SK-N-SH treated with all-trans-retinoic acid at 6 μM for 48 hours (cell line): ENCODE results near the gene AVPR1B.

Experiments
- ATAC-seq: fragments of 200-7000 bp; cut with Tn5 transposase; 3 replicates; pipeline ENCODE4 v1.9.1; 2020; ENCODE audit warnings: mild to moderate bottlenecking, moderate library complexity
- BACH2 ChIP-seq: fragments of 250-450 bp; sonication (Bioruptor Pico); IDR thresholded peaks from 2 replicates; pipeline ENCODE4 v1.9.0; 2021; ENCODE audit warnings: mild to moderate bottlenecking, borderline replicate concordance
- CREB5 ChIP-seq: fragments of 250-450 bp; sonication (Bioruptor Pico); IDR thresholded peaks from 2 replicates; pipeline ENCODE4 v1.5.1; 2020; ENCODE audit warnings: low read depth, mild to moderate bottlenecking, moderate library complexity
- CSDC2 ChIP-seq: fragments of 250-450 bp; sonication (Bioruptor Pico); IDR thresholded peaks from 2 replicates; pipeline ENCODE4 v1.5.0; 2020; ENCODE audit warnings: mild to moderate bottlenecking, moderate library complexity
- ESRRG ChIP-seq: fragments of 250-450 bp; sonication (Bioruptor Pico); IDR thresholded peaks from 2 replicates; pipeline ENCODE4 v1.6.1; 2021; ENCODE audit warnings: mild to moderate bottlenecking
- GLIS3 ChIP-seq: fragments of 250-450 bp; sonication (Bioruptor Pico); IDR thresholded peaks from 2 replicates; pipeline ENCODE4 v1.5.0; 2020; ENCODE audit warnings: mild to moderate bottlenecking, moderate library complexity
- ISL1 ChIP-seq: fragments of 250-450 bp; sonication (Bioruptor Pico); IDR thresholded peaks from 2 replicates; pipeline ENCODE4 v2.1.2; 2022; ENCODE audit warnings: mild to moderate bottlenecking, moderate library complexity
- OSR1 ChIP-seq: fragments of 250-450 bp; sonication (Bioruptor Pico); IDR thresholded peaks from 2 replicates; pipeline ENCODE4 v1.8.0; 2022; ENCODE audit warnings: moderate library complexity, mild to moderate bottlenecking, inconsistent platforms
- PATZ1 ChIP-seq: fragments of 250-450 bp; sonication (Bioruptor Pico); IDR thresholded peaks from 2 replicates; pipeline ENCODE4 v1.8.0; 2020; ENCODE audit warnings: mild to moderate bottlenecking, moderate library complexity, borderline replicate concordance
- POU6F1 ChIP-seq: fragments of 250-450 bp; sonication (Bioruptor Pico); IDR thresholded peaks from 2 replicates; pipeline ENCODE4 v1.8.0; 2021; ENCODE audit warnings: low read depth, mild to moderate bottlenecking, moderate library complexity, borderline replicate concordance
- PPARA ChIP-seq: fragments of 250-450 bp; sonication (Bioruptor Pico); IDR thresholded peaks from 2 replicates; pipeline ENCODE4 v1.5.0; 2020; ENCODE audit warnings: mild to moderate bottlenecking, borderline replicate concordance
- RARB ChIP-seq: fragments of 250-450 bp; sonication (Bioruptor Pico); IDR thresholded peaks from 2 replicates; pipeline ENCODE4 v1.8.0; 2021; ENCODE audit warnings: mild to moderate bottlenecking, moderate library complexity
- SNAI2 ChIP-seq: fragments of 250-450 bp; sonication (Bioruptor Pico); IDR thresholded peaks from 2 replicates; pipeline ENCODE4 v1.5.0; 2020; ENCODE audit warnings: mild to moderate bottlenecking, moderate library complexity
- TCF4 ChIP-seq: fragments of 250-450 bp; sonication (Bioruptor Pico); IDR thresholded peaks from 2 replicates; pipeline ENCODE4 v1.8.0; 2021; ENCODE audit warnings: mild to moderate bottlenecking, moderate library complexity, borderline replicate concordance
- TOX ChIP-seq: fragments of 250-450 bp; sonication (Bioruptor Pico); IDR thresholded peaks from 2 replicates; pipeline ENCODE4 v1.8.0; 2021; ENCODE audit warnings: mild to moderate bottlenecking, moderate library complexity, borderline replicate concordance
- ZFP3 ChIP-seq: fragments of 250-450 bp; sonication (Bioruptor Pico); IDR thresholded peaks from 2 replicates; pipeline ENCODE4 v1.5.0; 2020; ENCODE audit warnings: mild to moderate bottlenecking, moderate library complexity
- ZNF565 ChIP-seq: fragments of 450-650 bp; formaldehyde crosslinking; conservative IDR thresholded peaks from 2 replicates; pipeline ENCODE4 v1.5.0; 2020; ENCODE audit warnings: low read depth, mild to moderate bottlenecking, moderate library complexity
- ZNF70 ChIP-seq: fragments of 450-650 bp; formaldehyde crosslinking; IDR thresholded peaks from 2 replicates; pipeline ENCODE4 v1.5.0; 2020; ENCODE audit warnings: mild to moderate bottlenecking, moderate library complexity
- ZNF8 ChIP-seq: fragments of 450-650 bp; formaldehyde crosslinking; IDR thresholded peaks from 2 replicates; pipeline ENCODE4 v1.5.0; 2020; ENCODE audit warnings: mild to moderate bottlenecking, moderate library complexity
- TF ChIP-seq, protein P1 (sequence below): fragments of 250-450 bp; sonication (Bioruptor Pico); IDR thresholded peaks from 2 replicates; pipeline ENCODE4 v1.5.0; 2020; ENCODE audit warnings: mild to moderate bottlenecking, moderate library complexity
- TF ChIP-seq, protein P2 (sequence below): fragments of 250-450 bp; sonication (Bioruptor Pico); IDR thresholded peaks from 2 replicates; pipeline ENCODE4 v1.5.1; 2021; ENCODE audit warnings: mild to moderate bottlenecking, moderate library complexity

Gene AVPR1B

GRCh38 chr1:206070627-206071304 lies 46.4 kb downstream of the AVPR1B start (continued):
- TF ChIP-seq PATZ1 = no peak
- TF ChIP-seq OSR1 (CRISPR knock-in tag) = no peak

DNA sequence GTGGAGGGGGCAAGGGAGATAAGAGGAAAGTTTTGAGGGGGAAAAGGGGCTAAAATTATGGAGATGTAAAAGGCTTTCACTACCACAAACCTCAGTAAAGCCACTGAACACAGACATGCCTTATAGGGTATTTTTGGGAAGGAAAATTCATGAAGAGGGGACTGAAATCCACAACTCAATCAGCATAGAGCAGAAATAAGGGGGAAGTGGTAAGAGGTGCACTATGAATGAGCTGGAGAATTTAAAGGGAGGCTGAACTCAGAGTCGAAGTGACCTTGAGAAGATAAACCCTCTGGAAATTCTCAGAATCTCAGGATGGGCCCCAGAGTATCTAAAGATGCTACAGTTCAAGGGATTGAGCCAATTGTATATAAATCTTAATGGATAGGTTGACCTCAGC lies 48.9 kb downstream of the AVPR1B start:
- no peak for ATAC-seq

GRCh38 chr1:206067486-206068227 lies 49.5 kb downstream of the AVPR1B start:
- no peak for ATAC-seq
- TF ChIP-seq SNAI2 (no peak), RARB (CRISPR knock-in tag) (no peak), ZNF70 (CRISPR knock-in tag) (no peak), TOX (CRISPR knock-in tag) (no peak), OSR1 (CRISPR knock-in tag) (no peak), TCF4 (CRISPR knock-in tag) (no peak), ZFP3 (CRISPR knock-in tag) (no peak), PPARA (CRISPR knock-in tag) (no peak), GLIS3 (CRISPR knock-in tag) (no peak), ISL1 (no peak), PATZ1 (no peak), ZNF8 (CRISPR knock-in tag) (no peak), POU6F1 (CRISPR knock-in tag) (no peak), BACH2 (CRISPR knock-in tag) (no peak), ZNF565 (CRISPR knock-in tag) (no peak)
- TF ChIP-seq, protein P1, sequence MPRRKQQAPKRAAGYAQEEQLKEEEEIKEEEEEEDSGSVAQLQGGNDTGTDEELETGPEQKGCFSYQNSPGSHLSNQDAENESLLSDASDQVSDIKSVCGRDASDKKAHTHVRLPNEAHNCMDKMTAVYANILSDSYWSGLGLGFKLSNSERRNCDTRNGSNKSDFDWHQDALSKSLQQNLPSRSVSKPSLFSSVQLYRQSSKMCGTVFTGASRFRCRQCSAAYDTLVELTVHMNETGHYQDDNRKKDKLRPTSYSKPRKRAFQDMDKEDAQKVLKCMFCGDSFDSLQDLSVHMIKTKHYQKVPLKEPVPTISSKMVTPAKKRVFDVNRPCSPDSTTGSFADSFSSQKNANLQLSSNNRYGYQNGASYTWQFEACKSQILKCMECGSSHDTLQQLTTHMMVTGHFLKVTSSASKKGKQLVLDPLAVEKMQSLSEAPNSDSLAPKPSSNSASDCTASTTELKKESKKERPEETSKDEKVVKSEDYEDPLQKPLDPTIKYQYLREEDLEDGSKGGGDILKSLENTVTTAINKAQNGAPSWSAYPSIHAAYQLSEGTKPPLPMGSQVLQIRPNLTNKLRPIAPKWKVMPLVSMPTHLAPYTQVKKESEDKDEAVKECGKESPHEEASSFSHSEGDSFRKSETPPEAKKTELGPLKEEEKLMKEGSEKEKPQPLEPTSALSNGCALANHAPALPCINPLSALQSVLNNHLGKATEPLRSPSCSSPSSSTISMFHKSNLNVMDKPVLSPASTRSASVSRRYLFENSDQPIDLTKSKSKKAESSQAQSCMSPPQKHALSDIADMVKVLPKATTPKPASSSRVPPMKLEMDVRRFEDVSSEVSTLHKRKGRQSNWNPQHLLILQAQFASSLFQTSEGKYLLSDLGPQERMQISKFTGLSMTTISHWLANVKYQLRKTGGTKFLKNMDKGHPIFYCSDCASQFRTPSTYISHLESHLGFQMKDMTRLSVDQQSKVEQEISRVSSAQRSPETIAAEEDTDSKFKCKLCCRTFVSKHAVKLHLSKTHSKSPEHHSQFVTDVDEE (CRISPR knock-in tag) = no peak

More for the DNA sequence above, 48.9 kb downstream of the AVPR1B start:
- TF ChIP-seq ZNF8 (CRISPR knock-in tag) (no peak), ESRRG (CRISPR knock-in tag) (no peak), CSDC2 (CRISPR knock-in tag) (no peak), ZNF70 (CRISPR knock-in tag) (no peak), CREB5 (CRISPR knock-in tag) (no peak), POU6F1 (CRISPR knock-in tag) (no peak), ZNF565 (CRISPR knock-in tag) (no peak), PPARA (CRISPR knock-in tag) (no peak), SNAI2 (no peak)
- TF ChIP-seq, protein P2, sequence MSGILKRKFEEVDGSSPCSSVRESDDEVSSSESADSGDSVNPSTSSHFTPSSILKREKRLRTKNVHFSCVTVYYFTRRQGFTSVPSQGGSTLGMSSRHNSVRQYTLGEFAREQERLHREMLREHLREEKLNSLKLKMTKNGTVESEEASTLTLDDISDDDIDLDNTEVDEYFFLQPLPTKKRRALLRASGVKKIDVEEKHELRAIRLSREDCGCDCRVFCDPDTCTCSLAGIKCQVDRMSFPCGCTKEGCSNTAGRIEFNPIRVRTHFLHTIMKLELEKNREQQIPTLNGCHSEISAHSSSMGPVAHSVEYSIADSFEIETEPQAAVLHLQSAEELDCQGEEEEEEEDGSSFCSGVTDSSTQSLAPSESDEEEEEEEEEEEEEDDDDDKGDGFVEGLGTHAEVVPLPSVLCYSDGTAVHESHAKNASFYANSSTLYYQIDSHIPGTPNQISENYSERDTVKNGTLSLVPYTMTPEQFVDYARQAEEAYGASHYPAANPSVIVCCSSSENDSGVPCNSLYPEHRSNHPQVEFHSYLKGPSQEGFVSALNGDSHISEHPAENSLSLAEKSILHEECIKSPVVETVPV (CRISPR knock-in tag) = no peak
